Endothelial cell of umbilical vein (primary cell): ENCODE measurements around the gene FUT7. TPM values are rescaled to one million over a fixed set of nuclear protein-coding genes. Genes with fewer than 3 reads are reported as not detected.
A peak's percentile ranks its signal among the peaks of the same experiment; 100 is the strongest.

Experiments
- BruUV-seq: library from RNA; stranded (reverse); fragments of 400-500 nt; replicated peaks from 2 replicates; lab custom pipeline; 2021; lab: Mats Ljungman, UMichigan
- CTCF ChIA-PET: fragments of 300-600, 350-600 bp; sonication (Branson Sonifier 250); formaldehyde crosslinking; loops from one replicate; lab custom pipeline; 2021; ENCODE audit warnings: antibody characterized with exemption, inconsistent platforms; lab: Charles Lee
- POLR2A ChIA-PET: fragments of 300-600, 350-600 bp; sonication (Branson Sonifier 250); formaldehyde crosslinking; loops from one replicate; lab custom pipeline; 2021; ENCODE audit warnings: antibody characterized with exemption, inconsistent platforms; lab: Charles Lee
- DNase-seq: peaks from one replicate; pipeline ENCODE4 v3.0.0-alpha.2; 2011; ENCODE audit warnings: low read depth, low spot score
- FAIRE-seq: peaks from 2 replicates; lab custom pipeline; 2011; peaks lifted over from hg19 to GRCh38; lab: Jason Lieb, UNC
- H2AFZ ChIP-seq: 2 replicates; pipeline ENCODE4 v1.6.0; 2012; ENCODE audit warnings: low read depth, low read length, control low read depth, inconsistent platforms
- H3K27ac ChIP-seq: 2 replicates; pipeline ENCODE4 v1.5.1; 2011; ENCODE audit warnings: low read depth, mild to moderate bottlenecking, control low read depth, low read length, moderate library complexity; ENCODE audit not compliant: insufficient read depth
- H3K27me3 ChIP-seq, 2 experiments: 2 replicates each; pipeline versions ENCODE4 v1.6.0 to v1.6.1; 2011; ENCODE audit warnings: low read length in 2 of 2, mixed read lengths in 1 of 2; ENCODE audit not compliant: control insufficient read depth in 2 of 2, insufficient read depth in 2 of 2
- H3K36me3 ChIP-seq, 2 experiments: 2 replicates in 1 of 2; 3 replicates in 1 of 2; pipeline ENCODE4 v1.5.1; 2011; ENCODE audit warnings: low read length in 2 of 2, mild to moderate bottlenecking in 1 of 2, moderate library complexity in 1 of 2; ENCODE audit not compliant: control insufficient read depth in 2 of 2, insufficient read depth in 2 of 2; ENCODE audit errors: extremely low read depth in 1 of 2
- H3K4me1 ChIP-seq: 3 replicates; pipeline ENCODE4 v1.5.1; 2011; ENCODE audit warnings: mild to moderate bottlenecking, low read length; ENCODE audit not compliant: control insufficient read depth, insufficient read depth; ENCODE audit errors: extremely low read depth
- H3K4me2 ChIP-seq: 2 replicates; pipeline ENCODE4 v1.6.1; 2011; ENCODE audit warnings: low read length, control low read depth, mixed read lengths; ENCODE audit not compliant: insufficient read depth
- H3K4me3 ChIP-seq, 3 experiments: fragments of 200-600 bp in 1 of 3; sonication (generic), shearing (Covaris generic) in 1 of 3; replicated peaks in 1 of 3; 2 replicates each; pipeline ENCODE4 v1.5.1; 2011 to 2016; ENCODE audit warnings: control low read depth in 3 of 3, low read length in 3 of 3, mild to moderate bottlenecking in 2 of 3, inconsistent platforms in 1 of 3, low read depth in 1 of 3, moderate library complexity in 1 of 3; ENCODE audit not compliant: insufficient read depth in 1 of 3
- H3K79me2 ChIP-seq: 2 replicates; pipeline ENCODE4 v1.6.0; 2012; ENCODE audit warnings: low read length, inconsistent platforms; ENCODE audit not compliant: control insufficient read depth, insufficient read depth
- H3K9ac ChIP-seq: replicated peaks from 2 replicates; pipeline ENCODE3; 2011; ENCODE audit warnings: low read length, control low read depth; ENCODE audit not compliant: insufficient read depth; ENCODE audit errors: extremely low read depth
- H3K9me1 ChIP-seq: replicated peaks from 3 replicates; pipeline ENCODE4 v1.6.0; 2011; ENCODE audit warnings: mild to moderate bottlenecking, low read length; ENCODE audit not compliant: control insufficient read depth, insufficient read depth; ENCODE audit errors: extremely low read depth
- H3K9me3 ChIP-seq: replicated peaks from 2 replicates; pipeline ENCODE4 v1.5.1; 2012; ENCODE audit warnings: low read length, inconsistent platforms; ENCODE audit not compliant: control insufficient read depth, insufficient read depth
- H4K20me1 ChIP-seq: replicated peaks from 2 replicates; pipeline ENCODE3; 2011; ENCODE audit warnings: mild to moderate bottlenecking, low read length; ENCODE audit not compliant: control insufficient read depth, insufficient read depth; ENCODE audit errors: extremely low read depth
- EZH2 ChIP-seq: IDR thresholded peaks from 2 replicates; pipeline ENCODE4 v1.6.1; 2012; ENCODE audit warnings: borderline replicate concordance, low read depth, mild to moderate bottlenecking, moderate library complexity, low read length, inconsistent platforms; ENCODE audit not compliant: severe bottlenecking
- GATA2 ChIP-seq: IDR thresholded peaks from 2 replicates; pipeline ENCODE4 v1.7.0; 2011; ENCODE audit warnings: low read depth, mild to moderate bottlenecking, moderate library complexity, mixed read lengths, low read length; ENCODE audit not compliant: insufficient read length, insufficient read depth
- JUN ChIP-seq: IDR thresholded peaks from 2 replicates; pipeline ENCODE4 v1.6.1; 2011; ENCODE audit warnings: borderline replicate concordance, low read depth; ENCODE audit not compliant: insufficient read length, insufficient read depth
- MAX ChIP-seq: IDR thresholded peaks from 2 replicates; pipeline ENCODE4 v1.6.1; 2011; ENCODE audit not compliant: insufficient read depth, insufficient read length
- POLR2A ChIP-seq: IDR thresholded peaks from 2 replicates; pipeline ENCODE4 v1.6.1; 2012; ENCODE audit warnings: low read depth, mild to moderate bottlenecking, control low read depth, low read length
- POLR2AphosphoS5 ChIP-seq: IDR thresholded peaks from 2 replicates; pipeline ENCODE4 v1.6.1; 2012; ENCODE audit warnings: low read depth, mild to moderate bottlenecking, control low read depth, low read length, moderate library complexity; ENCODE audit not compliant: insufficient read depth
- dilution Hi-C: fragments of 300-500 bp; cut with MboI; formaldehyde crosslinking; loops from one replicate; pipeline ENCODE4 v1.15.0; 2019; ENCODE audit warnings: low sequenced_read_pairs; ENCODE audit not compliant: extremely low pct_ligation_motif_present
- intact Hi-C: fragments of 100-400 bp; cut with micrococcal nuclease; formaldehyde crosslinking; loops from one replicate; pipeline ENCODE4 v1.10.0; 2022
- polyA plus RNA-seq, 4 experiments: library from polyadenylated mRNA; depleted of rRNA in 3 of 4; stranded (reverse) in 3 of 4; unstranded in 1 of 4; fragments of >200 nt; gene quantifications; 2 replicates each; pipeline versions ENCODE4 v1.2.1 to v1.2.3, GENCODE V29; 2011 to 2012; ENCODE audit warnings: missing spikeins in 1 of 4
- total RNA-seq: library from RNA; stranded (reverse); gene quantifications from 2 replicates; pipeline ENCODE4 v1.2.3, GENCODE V29; 2021

FUT7 gene
- total and polyA plus RNA-seq, 2 donors (not counting 3 experiments of a cell fraction or from before 2014, with no cell fraction given): not detected

DNA sequence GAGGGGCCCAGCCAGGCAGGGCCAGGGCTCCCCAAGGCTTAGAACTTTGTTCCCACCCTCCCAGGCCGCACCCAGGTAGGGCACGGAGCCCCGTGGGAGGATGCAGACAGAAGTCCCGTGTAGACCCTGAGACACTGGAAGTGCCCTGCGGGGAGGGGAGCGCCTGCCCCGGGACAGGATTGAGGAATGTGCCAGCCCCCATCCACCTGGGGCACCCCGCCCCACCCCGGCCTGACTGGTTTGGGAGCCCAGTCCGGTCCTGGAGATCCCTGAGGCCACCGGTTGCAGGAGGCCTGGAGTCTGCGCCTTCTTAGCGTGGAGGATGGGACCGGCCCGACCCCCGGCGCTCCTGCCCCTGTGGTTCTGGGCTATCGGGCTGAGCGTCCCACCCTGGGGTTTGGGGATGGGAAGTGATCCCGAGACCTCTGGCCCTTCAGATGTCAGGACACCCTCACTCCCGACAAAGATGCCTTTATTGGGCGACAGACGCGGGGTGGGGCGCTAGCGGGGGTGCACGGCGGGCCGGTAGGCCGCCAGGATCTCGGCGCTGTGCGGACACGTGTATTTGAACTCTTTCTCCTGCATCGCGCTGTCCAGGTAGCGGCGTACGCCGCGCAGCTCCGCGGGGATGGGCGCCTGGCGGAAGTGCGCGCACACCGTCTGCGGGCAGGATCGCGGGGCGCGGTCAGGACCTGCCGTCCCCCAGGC, 37.6 kb downstream of the FUT7 start:
- intact Hi-C loops: loop anchor here (5.0 kb wide), 1 partner anchor 47 kb away; the partner anchor contains the start of gene C8G
- POLR2A ChIA-PET: no interaction called here

GRCh38 chr9:136992819-136993369, 39.0 kb downstream of the FUT7 start:
- no peak for FAIRE-seq
- Histone ChIP-seq H3K4me3 (peak overlapping the region; percentile 47 to 56 (median 54)), H4K20me1 (no peaks in the 10 kb centered on the region), H3K4me2 (peak overlapping the region; percentile 86), H3K79me2 (peaks cover 9% of the 10 kb centered on the region), H3K27me3 (no peaks in the 10 kb centered on the region), H3K9me1 (no peaks in the 10 kb centered on the region), H3K9ac (peak overlapping the region; percentile 30), H2AFZ (peak overlapping the region; percentile 52), H3K27ac (peak overlapping the region; percentile 22), H3K4me1 (peaks cover 24% of the 10 kb centered on the region), H3K36me3 (no peaks in the 10 kb centered on the region), H3K9me3 (no peaks in the 10 kb centered on the region)
- no peak for DNase-seq
- TF ChIP-seq EZH2 (no peak), MAX (no peak), POLR2AphosphoS5 (no peak), POLR2A (no peak), JUN (no peak), GATA2 (no peak)
- BruUV-seq: no TSS peak
- intact Hi-C loops (loop anchor here (1.0 to 5.0 kb wide), 2 partner anchors 15 to 46 kb away; partner anchors contain the start of gene C8G), dilution Hi-C loops (no loop called here)
- ChIA-PET CTCF (interaction anchor here (0.9 to 1.8 kb wide), 9 partner anchors 10 to 150 kb away, joined by 3 to 6 read pairs (median 4); partner anchors contain the start of genes AJM1, FBXW5, FUT7 and LCNL1), POLR2A (no interaction called here)

More for the DNA sequence above, 37.6 kb downstream of the FUT7 start:
- peaks cover 9% of the 10 kb centered on the region for H3K79me2 ChIP-seq
- dilution Hi-C loops: no loop called here
- no peaks in the 10 kb centered on the region for H3K9me1 ChIP-seq
- H3K4me3 ChIP-seq: no peak overlapping the region
- no peak overlapping the region for H3K9ac ChIP-seq
- peaks cover 32% of the 10 kb centered on the region for H3K4me1 ChIP-seq
- H3K27ac ChIP-seq: no peak overlapping the region
- no peak for TF ChIP-seq EZH2
- no peak for TF ChIP-seq POLR2AphosphoS5
- no peak for TF ChIP-seq GATA2
- no peak for TF ChIP-seq JUN
- no peaks in the 10 kb centered on the region for H4K20me1 ChIP-seq
- H3K9me3 ChIP-seq: no peaks in the 10 kb centered on the region
- H3K36me3 ChIP-seq: no peaks in the 10 kb centered on the region
- CTCF ChIA-PET: interaction anchor here (0.6 to 1.4 kb wide), 3 partner anchors 16 to 46 kb away, joined by 3 to 6 read pairs (median 4); no protein-coding TSS in a partner anchor
- H3K4me2 ChIP-seq: no peak overlapping the region
- no peak overlapping the region for H2AFZ ChIP-seq
- FAIRE-seq (no peak), DNase-seq (no peak)
- no TSS peak for BruUV-seq
- H3K27me3 ChIP-seq: no peaks in the 10 kb centered on the region
